ENCODE measurements around the gene LOXL4. TPM values are rescaled to one million over a fixed set of nuclear protein-coding genes. Genes with fewer than 3 reads are reported as not detected.

The LOXL4 gene
- total RNA-seq, 1 experiment from 2014 or later: 3.7 TPM

- no TSS peak for BruUV-seq (replicated peaks)
- ChIA-PET POLR2A (no interaction called here), CTCF (no interaction called here)
Observed at GRCh38 chr10:98257198-98257597, 10.8 kb downstream of the LOXL4 start.

GRCh38 chr10:98256692-98257091 is 11.3 kb downstream of the LOXL4 start:
- Mint-ChIP-seq H3K9me3 (ENCODE audit: unreplicated experiment) (no peaks in the 10 kb centered on the region), H3K36me3 (ENCODE audit: insufficient read depth, unreplicated experiment) (peaks cover 15% of the 10 kb centered on the region), H3K4me1 (ENCODE audit: low read depth, unreplicated experiment) (peaks cover 8% of the 10 kb centered on the region), H3K27me3 (ENCODE audit: insufficient read depth, unreplicated experiment) (no peaks in the 10 kb centered on the region), H3K4me3 (ENCODE audit: unreplicated experiment) (no peak overlapping the region), H3K27ac (ENCODE audit: unreplicated experiment) (no peak overlapping the region)
- POLR2A ChIA-PET: no interaction called here
- no peaks in the 10 kb centered on the region for H3K27me3 ChIP-seq (replicated peaks; ENCODE audit: control insufficient read depth, insufficient read depth, low read length)
- no peak for TF ChIP-seq CTCF (IDR thresholded peaks at IDR 0.05; ENCODE audit: insufficient read depth in 1 of 2, low read depth in 1 of 2, low read length in 1 of 2, severe bottlenecking in 1 of 2, unreplicated experiment in 1 of 2)
- no peak overlapping the region for H3K4me3 ChIP-seq (ENCODE audit: low read depth, low read length)
- H3K36me3 ChIP-seq (ENCODE audit: control insufficient read depth, insufficient read depth, low read length): no peaks in the 10 kb centered on the region; the same call in 1 of the 2 replicates
- DNase-seq: no peak
- CTCF ChIA-PET: no interaction called here
- intact Hi-C loops (cut with micrococcal nuclease; ENCODE audit: unreplicated experiment): no loop called here
- no TSS peak for BruUV-seq (replicated peaks)
- H3K4me1 ChIP-seq: no peaks in the 10 kb centered on the region
- no peaks in the 10 kb centered on the region for H3K9me3 ChIP-seq

More at GRCh38 chr10:98257198-98257597, 10.8 kb downstream of the LOXL4 start:
- no peaks in the 10 kb centered on the region for H3K27me3 ChIP-seq (replicated peaks; ENCODE audit: control insufficient read depth, insufficient read depth, low read length)
- Mint-ChIP-seq H3K27ac (ENCODE audit: unreplicated experiment) (no peak overlapping the region), H3K27me3 (ENCODE audit: insufficient read depth, unreplicated experiment) (no peaks in the 10 kb centered on the region), H3K9me3 (ENCODE audit: unreplicated experiment) (no peaks in the 10 kb centered on the region), H3K4me1 (ENCODE audit: low read depth, unreplicated experiment) (peaks cover 8% of the 10 kb centered on the region), H3K36me3 (ENCODE audit: insufficient read depth, unreplicated experiment) (peaks cover 15% of the 10 kb centered on the region), H3K4me3 (ENCODE audit: unreplicated experiment) (no peak overlapping the region)
- no peak for DNase-seq
- no peaks in the 10 kb centered on the region for H3K4me1 ChIP-seq
- H3K36me3 ChIP-seq (ENCODE audit: control insufficient read depth, insufficient read depth, low read length): no peaks in the 10 kb centered on the region; the same call in 1 of the 2 replicates
- intact Hi-C loops (cut with micrococcal nuclease; ENCODE audit: unreplicated experiment): no loop called here
- no peak overlapping the region for H3K4me3 ChIP-seq (ENCODE audit: low read depth, low read length)
- no peaks in the 10 kb centered on the region for H3K9me3 ChIP-seq
- no peak for TF ChIP-seq CTCF (IDR thresholded peaks at IDR 0.05; ENCODE audit: insufficient read depth in 1 of 2, low read depth in 1 of 2, low read length in 1 of 2, severe bottlenecking in 1 of 2, unreplicated experiment in 1 of 2)

GRCh38 chr10:98255146-98255877 is 12.7 kb downstream of the LOXL4 start:
- POLR2A ChIA-PET: no interaction called here
- H3K27ac Mint-ChIP-seq (ENCODE audit: unreplicated experiment): no peak overlapping the region
- no peak for DNase-seq
- H3K27me3 Mint-ChIP-seq (ENCODE audit: insufficient read depth, unreplicated experiment): no peaks in the 10 kb centered on the region
- no peak overlapping the region for H3K4me3 Mint-ChIP-seq (ENCODE audit: unreplicated experiment)
- no peaks in the 10 kb centered on the region; the same call in 1 of the 2 replicates for H3K36me3 ChIP-seq (ENCODE audit: control insufficient read depth, insufficient read depth, low read length)
- H3K27me3 ChIP-seq (replicated peaks; ENCODE audit: control insufficient read depth, insufficient read depth, low read length): no peaks in the 10 kb centered on the region
- no peaks in the 10 kb centered on the region for H3K9me3 Mint-ChIP-seq (ENCODE audit: unreplicated experiment)
- H3K4me1 ChIP-seq: no peaks in the 10 kb centered on the region
- H3K9me3 ChIP-seq: no peaks in the 10 kb centered on the region
- CTCF ChIA-PET: no interaction called here
- peaks cover 1% of the 10 kb centered on the region for H3K4me1 Mint-ChIP-seq (ENCODE audit: low read depth, unreplicated experiment)
- no peak for TF ChIP-seq CTCF (IDR thresholded peaks at IDR 0.05; ENCODE audit: insufficient read depth in 1 of 2, low read depth in 1 of 2, low read length in 1 of 2, severe bottlenecking in 1 of 2, unreplicated experiment in 1 of 2)
- intact Hi-C loops (cut with micrococcal nuclease; ENCODE audit: unreplicated experiment): no loop called here
- no TSS peak for BruUV-seq (replicated peaks)
- H3K36me3 Mint-ChIP-seq (ENCODE audit: insufficient read depth, unreplicated experiment): peaks cover 15% of the 10 kb centered on the region
- H3K4me3 ChIP-seq (ENCODE audit: low read depth, low read length): no peak overlapping the region
